ENCODE measurements around the gene GDPGP1. TPM values are rescaled to one million over a fixed set of nuclear protein-coding genes. Genes with fewer than 3 reads are reported as not detected.

The GDPGP1 gene
- total and polyA plus RNA-seq, 10 of the 15 experiments (the other 5 are each of a cell fraction or from before 2014, with no cell fraction given), result 0.68 to 8.9 (median 3.0) TPM

DNA sequence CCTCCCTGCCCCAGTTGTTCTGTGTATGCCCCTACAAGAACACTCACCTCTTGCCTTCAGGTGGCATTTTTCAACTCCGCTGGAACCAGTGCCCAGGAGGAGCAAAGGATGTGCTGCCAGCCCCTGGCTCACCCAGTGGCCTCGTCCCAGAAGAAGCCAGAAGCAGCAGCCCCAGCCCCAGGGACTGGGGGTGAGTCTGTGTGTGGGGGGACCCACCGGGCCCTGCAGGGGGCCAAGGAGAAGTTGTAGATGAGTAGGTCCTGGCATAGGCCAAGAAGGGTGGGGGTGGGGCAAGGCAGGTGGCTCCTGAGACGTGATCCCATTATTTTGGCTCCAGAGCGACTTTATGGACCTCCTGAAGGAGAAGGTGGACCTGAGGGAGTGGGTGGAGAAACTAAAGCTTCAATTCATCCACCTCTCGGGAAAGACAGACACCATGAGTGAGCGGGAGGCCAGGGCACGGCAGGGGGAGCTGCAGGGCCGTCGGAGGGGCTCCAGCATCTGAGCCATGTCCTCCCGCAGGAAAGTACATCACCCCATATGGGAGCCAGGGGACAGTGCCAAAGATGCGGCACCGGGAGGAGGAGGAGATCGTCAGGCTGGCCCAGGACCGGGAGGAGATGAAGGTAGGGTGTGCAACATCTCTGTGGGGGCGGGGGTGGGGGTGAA lies 60.7 kb downstream of the GDPGP1 start (continued):
- no peak for TF ChIP-seq ZNF592 (IDR thresholded peaks at IDR 0.05)
- no peak for TF ChIP-seq CEBPB (IDR thresholded peaks at IDR 0.05; ENCODE audit: borderline replicate concordance in 1 of 2, low read depth in 2 of 2, low read length in 2 of 2)

DNA sequence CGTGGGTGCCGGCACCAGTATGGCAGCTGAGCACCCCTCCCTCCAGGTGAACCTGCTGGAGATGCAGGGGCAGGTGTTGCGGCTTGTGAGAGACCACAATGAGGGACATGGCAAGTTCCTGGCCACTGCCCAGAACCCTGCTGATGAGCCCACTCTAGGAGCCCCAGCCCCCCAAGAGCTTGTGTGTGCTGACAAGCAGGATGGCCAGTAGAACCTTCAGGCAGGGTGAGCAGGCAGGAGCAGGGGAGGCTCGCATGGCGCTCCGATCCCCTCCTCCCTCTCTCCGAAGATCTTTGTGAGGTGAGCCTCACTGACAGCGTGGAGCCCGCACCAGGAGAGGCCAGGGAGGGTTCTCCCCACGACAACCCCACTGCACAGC lies 61.2 kb downstream of the GDPGP1 start:
- in situ Hi-C loops (cut with MboI) (no loop called here), intact Hi-C loops (cut with micrococcal nuclease; ENCODE audit: unreplicated experiment) (no loop called here)
- Histone ChIP-seq H3K27ac (ENCODE audit: control insufficient read depth, insufficient read depth) (no peak overlapping the region), H4K20me1 (ENCODE audit: control insufficient read depth, insufficient read depth) (no peaks in the 10 kb centered on the region), H3K9me3 (replicated peaks; ENCODE audit: control insufficient read depth, insufficient read depth, low read length) (no peaks in the 10 kb centered on the region), H3K9ac (ENCODE audit: control insufficient read depth, insufficient read depth, low read length) (no peak overlapping the region), H3K79me2 (ENCODE audit: control insufficient read depth, insufficient read depth, low read length) (no peaks in the 10 kb centered on the region), H3K4me2 (ENCODE audit: control insufficient read depth, insufficient read depth) (no peak overlapping the region), H3K36me3 (ENCODE audit: control insufficient read depth in 2 of 2, insufficient read depth in 2 of 2, low read length in 1 of 2) (no peaks in the 10 kb centered on the region), H3K4me3 (no peak overlapping the region), H3K4me1 (ENCODE audit: control insufficient read depth, insufficient read depth, low read length) (no peaks in the 10 kb centered on the region), H2AFZ (ENCODE audit: control insufficient read depth, low read depth, low read length) (no peak overlapping the region), H3K27me3 (replicated peaks in 1 of 2; ENCODE audit: control insufficient read depth in 2 of 2, insufficient read depth in 2 of 2, low read length in 1 of 2) (no peaks in the 10 kb centered on the region)
- RAD21 ChIA-PET (ENCODE audit: unreplicated experiment), result interaction anchor here (1.4 kb wide), 1 partner anchor 12 kb away, joined by 5 read pairs; no protein-coding TSS in a partner anchor
- BruUV-seq (replicated peaks), result no TSS peak
- FAIRE-seq (no peak), ATAC-seq (no peak), DNase-seq (ENCODE audit: low read depth, low spot score) (no peak)
- SMC1A ChIA-PET (ENCODE audit: uncharacterized antibody, unreplicated experiment), result interaction anchor here (0.9 to 4.7 kb wide), 2 partner anchors 21 to 25 kb away, joined by 3 to 30 read pairs; no protein-coding TSS in a partner anchor
- WGBS (ENCODE audit: insufficient coverage, insufficient replicate concordance, low lambda C conversion rate, missing lambda C conversion rate), result 61% methylated on average over 8 of the region's 10 CpGs
- TF ChIP-seq LARP7 (IDR thresholded peaks at IDR 0.05) (no peak), KDM1A (IDR thresholded peaks at IDR 0.05; ENCODE audit: borderline replicate concordance) (no peak), CBX5 (IDR thresholded peaks at IDR 0.05; ENCODE audit: low read depth) (no peak)
- CTCF ChIA-PET, result interaction anchor here (1.0 to 7.5 kb wide), 7 partner anchors 9 to 186 kb away, joined by 3 to 99 read pairs (median 4); no protein-coding TSS in a partner anchor
- POLR2A ChIA-PET, result no interaction called here

Small RNA genes within 50 kb of the gene (small RNA-seq; reads per million reads assigned to genes)
- not detected for gene AC091167.3
- not detected for gene RN7SL736P

Other genes starting within 250 kb of the GDPGP1 start
Only the 7 nearest of the 8 such genes appear.
- 272 and 292 TPM in 2 replicates for gene IDH2, start 131.7 kb upstream of the GDPGP1 start, total RNA-seq (2014; rRNA removed)
- 164 and 165 TPM in 2 replicates for gene IDH2, start 131.7 kb upstream of the GDPGP1 start, total RNA-seq (2014; rRNA removed; fragmentation: Illumina TruSeq; extraction: Trizol)
- 271 and 294 TPM in 2 replicates for gene IDH2, start 131.7 kb upstream of the GDPGP1 start, total RNA-seq (2021)
- gene IDH2, start 131.7 kb upstream of the GDPGP1 start, polyA plus RNA-seq (2011; rRNA removed), result 130 and 247 TPM in 2 replicates
- gene IDH2, start 131.7 kb upstream of the GDPGP1 start, polyA plus RNA-seq (2014; fragmentation: Illumina TruSeq; extraction: Trizol), result 143 and 238 TPM in 2 replicates
- gene IDH2, start 131.7 kb upstream of the GDPGP1 start, polyA plus RNA-seq (2014; fragmentation: Nextera tagmentation; extraction: Ambion mirVana), result 10 to 100 TPM in 1 of 2 experiments, 1 to 10 TPM in 1; 2.3 to 15.4 TPM
- 225 and 254 TPM in 2 replicates for gene IDH2, start 131.7 kb upstream of the GDPGP1 start, polyA plus RNA-seq (2014; rRNA removed)
- 100 to 1,000 TPM; 318 to 358 TPM for gene IDH2, start 131.7 kb upstream of the GDPGP1 start, polyA plus RNA-seq (2016; fragmentation: Nextera tagmentation; extraction: Ambion mirVana)
- gene SEMA4B, start 32.9 kb upstream of the GDPGP1 start, total RNA-seq (2014; rRNA removed), result 10.4 and 13.4 TPM in 2 replicates
- gene SEMA4B, start 32.9 kb upstream of the GDPGP1 start, total RNA-seq (2014; rRNA removed; fragmentation: Illumina TruSeq; extraction: Trizol), result 7.7 and 8.8 TPM in 2 replicates
- 23.5 and 26.0 TPM in 2 replicates for gene SEMA4B, start 32.9 kb upstream of the GDPGP1 start, total RNA-seq (2021)
- 3.9 and 8.7 TPM in 2 replicates for gene SEMA4B, start 32.9 kb upstream of the GDPGP1 start, polyA plus RNA-seq (2011; rRNA removed)
- 3.7 and 8.1 TPM in 2 replicates for gene SEMA4B, start 32.9 kb upstream of the GDPGP1 start, polyA plus RNA-seq (2014; fragmentation: Illumina TruSeq; extraction: Trizol)
- 1 to 10 TPM in 1 of 2 experiments, under 1 TPM in 1; 0.87 to 1.4 TPM for gene SEMA4B, start 32.9 kb upstream of the GDPGP1 start, polyA plus RNA-seq (2014; fragmentation: Nextera tagmentation; extraction: Ambion mirVana)
- gene SEMA4B, start 32.9 kb upstream of the GDPGP1 start, polyA plus RNA-seq (2014; rRNA removed), result 16.3 and 18.1 TPM in 2 replicates
- gene SEMA4B, start 32.9 kb upstream of the GDPGP1 start, polyA plus RNA-seq (2016; fragmentation: Nextera tagmentation; extraction: Ambion mirVana), result 10 to 100 TPM in 1 of 2 experiments, 1 to 10 TPM in 1; 10.0 to 10.8 TPM
- 67.1 and 73.8 TPM in 2 replicates for gene CIB1, start 268 bp upstream of the GDPGP1 start, total RNA-seq (2014; rRNA removed)
- gene CIB1, start 268 bp upstream of the GDPGP1 start, total RNA-seq (2014; rRNA removed; fragmentation: Illumina TruSeq; extraction: Trizol), result 51.4 and 53.0 TPM in 2 replicates
- 80.8 and 88.8 TPM in 2 replicates for gene CIB1, start 268 bp upstream of the GDPGP1 start, total RNA-seq (2021)
- 78.5 and 155 TPM in 2 replicates for gene CIB1, start 268 bp upstream of the GDPGP1 start, polyA plus RNA-seq (2011; rRNA removed)
- gene CIB1, start 268 bp upstream of the GDPGP1 start, polyA plus RNA-seq (2014; fragmentation: Illumina TruSeq; extraction: Trizol), result 42.7 and 83.0 TPM in 2 replicates
- gene CIB1, start 268 bp upstream of the GDPGP1 start, polyA plus RNA-seq (2014; fragmentation: Nextera tagmentation; extraction: Ambion mirVana), result 10 to 100 TPM; 10.8 to 42.5 TPM
- gene CIB1, start 268 bp upstream of the GDPGP1 start, polyA plus RNA-seq (2014; rRNA removed), result 141 and 142 TPM in 2 replicates
- 100 to 1,000 TPM; 128 to 134 TPM for gene CIB1, start 268 bp upstream of the GDPGP1 start, polyA plus RNA-seq (2016; fragmentation: Nextera tagmentation; extraction: Ambion mirVana)
- 0.05 and 0.11 TPM in 2 replicates for gene TTLL13, start 15.3 kb downstream of the GDPGP1 start, total RNA-seq (2014; rRNA removed)
- gene TTLL13, start 15.3 kb downstream of the GDPGP1 start, total RNA-seq (2014; rRNA removed; fragmentation: Illumina TruSeq; extraction: Trizol), result 0.09 TPM in 1 of 2 replicates, not detected in the other
- gene TTLL13, start 15.3 kb downstream of the GDPGP1 start, total RNA-seq (2021), result 0.13 and 0.19 TPM in 2 replicates
- 0.26 and 0.27 TPM in 2 replicates for gene TTLL13, start 15.3 kb downstream of the GDPGP1 start, polyA plus RNA-seq (2011; rRNA removed)
- gene TTLL13, start 15.3 kb downstream of the GDPGP1 start, polyA plus RNA-seq (2014; fragmentation: Illumina TruSeq; extraction: Trizol), result 0.13 and 0.22 TPM in 2 replicates
- under 1 TPM in 1 of 2 experiments, not detected in 1; 0.03 TPM for gene TTLL13, start 15.3 kb downstream of the GDPGP1 start, polyA plus RNA-seq (2014; fragmentation: Nextera tagmentation; extraction: Ambion mirVana)
- 0.17 and 0.22 TPM in 2 replicates for gene TTLL13, start 15.3 kb downstream of the GDPGP1 start, polyA plus RNA-seq (2014; rRNA removed)
- under 1 TPM; 0.09 to 0.32 TPM for gene TTLL13, start 15.3 kb downstream of the GDPGP1 start, polyA plus RNA-seq (2016; fragmentation: Nextera tagmentation; extraction: Ambion mirVana)
- gene NGRN, start 31.5 kb downstream of the GDPGP1 start, total RNA-seq (2014; rRNA removed), result 22.9 and 26.0 TPM in 2 replicates
- gene NGRN, start 31.5 kb downstream of the GDPGP1 start, total RNA-seq (2014; rRNA removed; fragmentation: Illumina TruSeq; extraction: Trizol), result 17.8 and 18.2 TPM in 2 replicates
- 22.9 and 25.7 TPM in 2 replicates for gene NGRN, start 31.5 kb downstream of the GDPGP1 start, total RNA-seq (2021)
- 28.4 and 29.5 TPM in 2 replicates for gene NGRN, start 31.5 kb downstream of the GDPGP1 start, polyA plus RNA-seq (2011; rRNA removed)
- 18.3 and 20.8 TPM in 2 replicates for gene NGRN, start 31.5 kb downstream of the GDPGP1 start, polyA plus RNA-seq (2014; fragmentation: Illumina TruSeq; extraction: Trizol)
- 10 to 100 TPM in 1 of 2 experiments, 1 to 10 TPM in 1; 5.8 to 11.2 TPM for gene NGRN, start 31.5 kb downstream of the GDPGP1 start, polyA plus RNA-seq (2014; fragmentation: Nextera tagmentation; extraction: Ambion mirVana)
- gene NGRN, start 31.5 kb downstream of the GDPGP1 start, polyA plus RNA-seq (2014; rRNA removed), result 22.2 and 23.6 TPM in 2 replicates
- gene NGRN, start 31.5 kb downstream of the GDPGP1 start, polyA plus RNA-seq (2016; fragmentation: Nextera tagmentation; extraction: Ambion mirVana), result 10 to 100 TPM; 29.2 to 31.3 TPM
- 1.5 and 1.7 TPM in 2 replicates for gene ZNF774, start 118.1 kb downstream of the GDPGP1 start, total RNA-seq (2014; rRNA removed)
- gene ZNF774, start 118.1 kb downstream of the GDPGP1 start, total RNA-seq (2014; rRNA removed; fragmentation: Illumina TruSeq; extraction: Trizol), result 1.7 and 2.3 TPM in 2 replicates
- 1.7 TPM in 2 replicates for gene ZNF774, start 118.1 kb downstream of the GDPGP1 start, total RNA-seq (2021)
- 0.87 and 0.98 TPM in 2 replicates for gene ZNF774, start 118.1 kb downstream of the GDPGP1 start, polyA plus RNA-seq (2011; rRNA removed)
- gene ZNF774, start 118.1 kb downstream of the GDPGP1 start, polyA plus RNA-seq (2014; fragmentation: Illumina TruSeq; extraction: Trizol), result 2.0 and 2.4 TPM in 2 replicates
- under 1 TPM; 0.35 to 0.40 TPM for gene ZNF774, start 118.1 kb downstream of the GDPGP1 start, polyA plus RNA-seq (2014; fragmentation: Nextera tagmentation; extraction: Ambion mirVana)
- 2.2 and 2.5 TPM in 2 replicates for gene ZNF774, start 118.1 kb downstream of the GDPGP1 start, polyA plus RNA-seq (2014; rRNA removed)
- gene ZNF774, start 118.1 kb downstream of the GDPGP1 start, polyA plus RNA-seq (2016; fragmentation: Nextera tagmentation; extraction: Ambion mirVana), result 1 to 10 TPM in 1 of 2 experiments, under 1 TPM in 1; 0.54 to 1.8 TPM
- gene IQGAP1, start 154.0 kb downstream of the GDPGP1 start, total RNA-seq (2014; rRNA removed), result 124 and 140 TPM in 2 replicates
- gene IQGAP1, start 154.0 kb downstream of the GDPGP1 start, total RNA-seq (2014; rRNA removed; fragmentation: Illumina TruSeq; extraction: Trizol), result 222 and 234 TPM in 2 replicates
- gene IQGAP1, start 154.0 kb downstream of the GDPGP1 start, total RNA-seq (2021), result 118 and 122 TPM in 2 replicates
- gene IQGAP1, start 154.0 kb downstream of the GDPGP1 start, polyA plus RNA-seq (2011; rRNA removed), result 110 and 149 TPM in 2 replicates
- 250 and 338 TPM in 2 replicates for gene IQGAP1, start 154.0 kb downstream of the GDPGP1 start, polyA plus RNA-seq (2014; fragmentation: Illumina TruSeq; extraction: Trizol)
- gene IQGAP1, start 154.0 kb downstream of the GDPGP1 start, polyA plus RNA-seq (2014; fragmentation: Nextera tagmentation; extraction: Ambion mirVana), result 10 to 100 TPM; 65.2 to 66.6 TPM
- gene IQGAP1, start 154.0 kb downstream of the GDPGP1 start, polyA plus RNA-seq (2014; rRNA removed), result 96.6 and 115 TPM in 2 replicates
- gene IQGAP1, start 154.0 kb downstream of the GDPGP1 start, polyA plus RNA-seq (2016; fragmentation: Nextera tagmentation; extraction: Ambion mirVana), result 100 to 1,000 TPM in 1 of 2 experiments, 10 to 100 TPM in 1; 99.6 to 103 TPM